OCI-LY1 (cell line): ENCODE results near the gene FKBP3.

Experiments
- EZH2 ChIP-seq: fragments of 200-600 bp; sonication (generic), shearing (Covaris generic); IDR thresholded peaks from 2 replicates; pipeline ENCODE4 v1.8.0; 2017; ENCODE audit warnings: borderline replicate concordance, mixed run types, mild to moderate bottlenecking, antibody characterized with exemption, low read length, moderate library complexity, mixed read lengths
- TF ChIP-seq, protein P1 (sequence below): fragments of 200-600 bp; sonication (generic), shearing (Covaris generic); IDR thresholded peaks from 2 replicates; pipeline ENCODE4 v1.5.1; 2017; ENCODE audit warnings: mild to moderate bottlenecking, antibody characterized with exemption, low read length, moderate library complexity, mixed read lengths

DNA sequence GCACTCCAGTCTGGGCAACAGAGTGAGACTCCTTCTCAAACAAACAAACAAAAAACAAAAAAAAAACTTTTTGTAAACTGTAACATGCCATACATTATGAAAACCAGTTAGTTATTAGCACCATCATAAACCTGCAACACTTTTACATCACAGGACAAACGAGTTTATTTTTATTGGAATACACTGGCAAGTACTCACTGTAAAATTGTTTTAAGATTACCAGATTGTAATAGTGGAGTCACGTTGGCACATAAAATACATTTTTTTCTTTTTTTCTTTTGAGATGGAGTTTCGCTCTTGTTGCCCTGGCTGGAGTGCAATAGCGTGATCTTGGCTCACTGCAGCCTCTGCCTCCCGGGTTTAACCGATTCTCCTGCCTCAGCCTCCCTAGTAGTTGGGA is 15.7 kb downstream of the FKBP3 start:
- TF ChIP-seq EZH2: no peak
- TF ChIP-seq, protein P1, sequence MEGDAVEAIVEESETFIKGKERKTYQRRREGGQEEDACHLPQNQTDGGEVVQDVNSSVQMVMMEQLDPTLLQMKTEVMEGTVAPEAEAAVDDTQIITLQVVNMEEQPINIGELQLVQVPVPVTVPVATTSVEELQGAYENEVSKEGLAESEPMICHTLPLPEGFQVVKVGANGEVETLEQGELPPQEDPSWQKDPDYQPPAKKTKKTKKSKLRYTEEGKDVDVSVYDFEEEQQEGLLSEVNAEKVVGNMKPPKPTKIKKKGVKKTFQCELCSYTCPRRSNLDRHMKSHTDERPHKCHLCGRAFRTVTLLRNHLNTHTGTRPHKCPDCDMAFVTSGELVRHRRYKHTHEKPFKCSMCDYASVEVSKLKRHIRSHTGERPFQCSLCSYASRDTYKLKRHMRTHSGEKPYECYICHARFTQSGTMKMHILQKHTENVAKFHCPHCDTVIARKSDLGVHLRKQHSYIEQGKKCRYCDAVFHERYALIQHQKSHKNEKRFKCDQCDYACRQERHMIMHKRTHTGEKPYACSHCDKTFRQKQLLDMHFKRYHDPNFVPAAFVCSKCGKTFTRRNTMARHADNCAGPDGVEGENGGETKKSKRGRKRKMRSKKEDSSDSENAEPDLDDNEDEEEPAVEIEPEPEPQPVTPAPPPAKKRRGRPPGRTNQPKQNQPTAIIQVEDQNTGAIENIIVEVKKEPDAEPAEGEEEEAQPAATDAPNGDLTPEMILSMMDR: no peak
